ENCODE measurements around the gene SFTPB.

- TF ChIP-seq CTCF (tag by site-specific recombination; IDR thresholded peaks at IDR 0.05) (no peak), ZNF626 (tag by site-specific recombination; IDR thresholded peaks at IDR 0.05) (no peak), ZNF155 (tag by site-specific recombination; IDR thresholded peaks at IDR 0.05) (no peak), KLF16 (tag by site-specific recombination; IDR thresholded peaks at IDR 0.05) (no peak), ZNF266 (tag by site-specific recombination; IDR thresholded peaks at IDR 0.05; ENCODE audit: low read depth) (no peak), YY1 (tag by site-specific recombination; IDR thresholded peaks at IDR 0.05) (no peak), MZF1 (tag by site-specific recombination; IDR thresholded peaks at IDR 0.05; ENCODE audit: borderline replicate concordance) (no peak), ZNF175 (tag by site-specific recombination; IDR thresholded peaks at IDR 0.05) (no peak), KLF10 (tag by site-specific recombination; IDR thresholded peaks at IDR 0.05) (no peak)
Observed at GRCh38 chr2:85697096-85697495, 29.1 kb upstream of the SFTPB start.
